Femur (tissue), 1 donor: ENCODE data around the gene LAMP1.
A peak's percentile ranks its signal among the peaks of the same experiment; 100 is the strongest.
"Not testable (repeated sequence)": the region's sequence is repeated elsewhere in the genome, so short reads cannot be mapped to it uniquely, and the experiment has no call there.

ENCODE experiments used
- DNase-seq: peaks from one replicate; pipeline ENCODE4 v3.0.0-alpha.2; 2017

Gene LAMP1

GRCh38 chr13:113357529-113357928, 60.5 kb downstream of the LAMP1 start:
- DNase-seq: no peak

- no peak for DNase-seq
Observed at GRCh38 chr13:113358653-113359190, 61.7 kb downstream of the LAMP1 start.

- no peak for DNase-seq
Observed at GRCh38 chr13:113359571-113359970, 62.5 kb downstream of the LAMP1 start.

GRCh38 chr13:113360446-113360845, 63.4 kb downstream of the LAMP1 start:
- no peak for DNase-seq

- DNase-seq: no peak
Observed at GRCh38 chr13:113361406-113361805, 64.4 kb downstream of the LAMP1 start.

- DNase-seq: peak; percentile 77
Observed at GRCh38 chr13:113364311-113364889, 67.4 kb downstream of the LAMP1 start.

- no peak for DNase-seq
Observed at GRCh38 chr13:113364901-113365582, 68.0 kb downstream of the LAMP1 start.

GRCh38 chr13:113365583-113365970, 68.5 kb downstream of the LAMP1 start:
- no peak for DNase-seq

- DNase-seq: no peak
Observed at GRCh38 chr13:113365971-113366588, 69.0 kb downstream of the LAMP1 start.

- DNase-seq: no peak
Observed at GRCh38 chr13:113367020-113367560, 70.1 kb downstream of the LAMP1 start.

- no peak for DNase-seq
Observed at GRCh38 chr13:113367771-113368170, 70.7 kb downstream of the LAMP1 start.

GRCh38 chr13:113368353-113368752, 71.3 kb downstream of the LAMP1 start:
- not testable (repeated sequence) for DNase-seq

GRCh38 chr13:113369189-113369588, 72.2 kb downstream of the LAMP1 start:
- no peak for DNase-seq

- no peak for DNase-seq
Observed at GRCh38 chr13:113369881-113370280, 72.8 kb downstream of the LAMP1 start.

GRCh38 chr13:113371061-113371460, 74.0 kb downstream of the LAMP1 start:
- no peak for DNase-seq

GRCh38 chr13:113371701-113372100, 74.7 kb downstream of the LAMP1 start:
- not testable (repeated sequence) for DNase-seq
